NT2/D1 (cell line): Measurements from ENCODE around the gene FAM229B.

ENCODE experiments used
- DNase-seq: peaks from one replicate; pipeline ENCODE4 v3.0.0-alpha.2; 2011; ENCODE audit warnings: low read depth, low spot score
- H3K27me3 ChIP-seq: 2 replicates; pipeline ENCODE4 v1.6.0; 2011; ENCODE audit warnings: mild to moderate bottlenecking; ENCODE audit not compliant: insufficient read length, insufficient read depth
- H3K36me3 ChIP-seq: 2 replicates; pipeline ENCODE4 v1.6.1; 2011; ENCODE audit warnings: mild to moderate bottlenecking, low read length, mixed read lengths; ENCODE audit not compliant: insufficient read depth, insufficient read length
- H3K4me1 ChIP-seq: 2 replicates; pipeline ENCODE4 v1.5.1; 2011; ENCODE audit not compliant: insufficient read depth, insufficient read length
- H3K4me3 ChIP-seq: 2 replicates; pipeline ENCODE4 v1.5.1; 2011; ENCODE audit warnings: low read depth; ENCODE audit not compliant: insufficient read length
- H3K9ac ChIP-seq: 2 replicates; pipeline ENCODE4 v1.6.0; 2011; ENCODE audit warnings: low read depth; ENCODE audit not compliant: insufficient read length
- H3K9me3 ChIP-seq: 2 replicates; pipeline ENCODE4 v1.5.1; 2011; ENCODE audit warnings: mild to moderate bottlenecking, low read length; ENCODE audit not compliant: insufficient read depth
- SUZ12 ChIP-seq: IDR thresholded peaks from 2 replicates; pipeline ENCODE4 v1.6.1; 2011; ENCODE audit not compliant: insufficient read length, insufficient read depth; ENCODE audit errors: extremely low read depth
- YY1 ChIP-seq: IDR thresholded peaks from 2 replicates; pipeline ENCODE4 v1.6.1; 2011; ENCODE audit not compliant: insufficient read length, insufficient read depth
- ZNF274 ChIP-seq: IDR thresholded peaks from 2 replicates; pipeline ENCODE4 v1.6.1; 2011; ENCODE audit warnings: mild to moderate bottlenecking, low read depth, low read length

FAM229B gene

DNA sequence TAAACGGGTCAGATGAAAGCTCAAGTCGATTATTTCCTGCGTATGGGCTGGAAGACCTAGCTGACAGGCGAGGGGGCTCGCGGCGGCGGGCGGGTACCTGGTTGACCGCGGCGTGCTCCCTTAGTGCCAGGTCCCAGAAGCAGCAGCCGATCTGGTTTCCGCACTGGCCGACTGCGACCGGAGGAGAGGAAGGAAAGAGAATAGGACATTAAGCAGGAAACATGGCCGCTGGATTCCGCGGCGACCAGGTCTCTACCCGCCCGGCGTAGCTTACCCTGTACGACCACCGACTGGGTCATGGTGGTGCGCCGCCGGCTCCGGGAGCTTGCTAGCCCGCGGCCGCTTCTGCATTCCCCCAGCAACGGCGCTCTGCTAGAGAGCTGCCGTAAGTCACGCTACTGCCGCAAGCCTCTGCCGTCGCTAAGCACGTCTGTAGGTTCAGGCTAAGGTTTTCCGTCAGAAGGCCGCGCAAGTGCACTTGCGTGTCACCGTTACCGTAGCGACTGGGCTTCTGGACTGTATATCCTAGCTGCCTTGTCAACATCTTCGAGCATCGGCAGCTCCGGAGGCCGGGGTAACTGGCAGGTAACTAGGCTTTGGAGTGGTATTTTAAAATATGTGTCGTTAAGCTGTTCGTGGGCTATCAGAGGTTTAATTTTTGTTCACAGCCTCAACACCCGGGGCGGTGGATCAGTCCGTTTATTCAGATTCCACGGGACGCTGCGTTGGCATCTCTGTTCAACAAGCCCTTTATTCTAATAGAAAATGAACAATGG is at the start of gene FAM229B, which contains the start of gene TUBE1:
Gene FAM229B, plus strand, starts transcription at position 456 of the 776 bp plus-strand sequence. CDS start 11,693 bp downstream, outside the sequence.
Gene TUBE1, minus strand, starts transcription at position 347 of the 776 bp plus-strand sequence. Its CDS starts 48 bp downstream, at position 299.
- peak; percentile 90 for DNase-seq
- no peak for TF ChIP-seq SUZ12
- TF ChIP-seq ZNF274: no peak
- no peak for TF ChIP-seq YY1
- Histone ChIP-seq H3K4me3 (peak within 1 kb of the TSS; percentile 82), H3K4me1 (no peaks in the 10 kb centered on the region), H3K9me3 (no peaks in the 10 kb centered on the region), H3K27me3 (no peaks in the 10 kb centered on the region), H3K36me3 (peaks cover 12% of the 10 kb centered on the region), H3K9ac (peak within 1 kb of the TSS; percentile 82)

DNA sequence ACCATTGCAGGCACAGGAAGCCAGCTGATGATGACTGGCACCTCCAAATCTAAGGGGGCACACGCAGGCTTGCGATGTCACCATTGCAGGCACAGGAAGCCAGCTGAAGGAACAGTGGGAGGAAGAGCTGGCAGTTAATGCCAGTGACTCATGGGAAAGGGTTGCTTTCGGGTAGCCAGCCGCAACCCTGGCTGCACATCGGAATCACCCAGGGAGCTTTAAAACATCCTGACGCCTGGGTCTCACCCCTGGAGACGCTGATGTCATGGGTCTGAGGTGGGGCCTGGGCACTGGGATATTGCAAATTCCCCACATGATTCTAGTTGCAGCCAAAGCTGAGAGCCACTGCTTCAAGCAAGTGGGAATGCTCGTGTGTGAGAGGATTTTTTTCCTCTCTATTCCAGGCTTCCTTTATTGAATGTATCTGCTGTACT is 49.6 kb upstream of the FAM229B start:
- no peak overlapping the region for H3K4me3 ChIP-seq
- H3K9me3 ChIP-seq: no peaks in the 10 kb centered on the region
- TF ChIP-seq YY1 (no peak), SUZ12 (no peak), ZNF274 (no peak)
- H3K9ac ChIP-seq: no peak overlapping the region
- no peak for DNase-seq
- no peaks in the 10 kb centered on the region for H3K36me3 ChIP-seq
- no peaks in the 10 kb centered on the region for H3K27me3 ChIP-seq
- H3K4me1 ChIP-seq: no peaks in the 10 kb centered on the region

DNA sequence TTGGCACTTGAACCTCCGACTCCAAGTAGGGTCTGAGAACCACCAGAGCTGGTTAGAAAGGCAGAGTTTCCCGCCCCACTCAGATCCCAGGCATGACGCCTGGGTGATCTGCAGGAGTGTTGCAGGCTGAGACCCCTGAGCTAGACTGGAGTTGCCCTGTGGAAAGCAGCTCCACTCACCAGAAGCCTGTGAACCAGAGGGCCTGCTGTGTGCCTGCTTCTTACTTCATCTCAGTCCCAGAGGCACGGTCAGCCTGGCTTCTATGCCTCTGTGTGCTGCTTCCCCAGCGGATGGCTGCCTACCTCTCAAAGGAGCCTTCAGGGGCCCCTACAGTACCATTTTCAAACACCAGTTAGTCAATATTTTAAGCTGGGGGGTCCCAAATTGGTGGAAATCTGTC is 49.1 kb upstream of the FAM229B start:
- no peak for DNase-seq
- H3K36me3 ChIP-seq: no peaks in the 10 kb centered on the region
- H3K27me3 ChIP-seq: no peaks in the 10 kb centered on the region
- no peaks in the 10 kb centered on the region for H3K9me3 ChIP-seq
- TF ChIP-seq YY1: no peak
- no peak for TF ChIP-seq ZNF274
- TF ChIP-seq SUZ12: no peak
- H3K4me1 ChIP-seq: no peaks in the 10 kb centered on the region
- H3K4me3 ChIP-seq: no peak overlapping the region
- H3K9ac ChIP-seq: no peak overlapping the region

DNA sequence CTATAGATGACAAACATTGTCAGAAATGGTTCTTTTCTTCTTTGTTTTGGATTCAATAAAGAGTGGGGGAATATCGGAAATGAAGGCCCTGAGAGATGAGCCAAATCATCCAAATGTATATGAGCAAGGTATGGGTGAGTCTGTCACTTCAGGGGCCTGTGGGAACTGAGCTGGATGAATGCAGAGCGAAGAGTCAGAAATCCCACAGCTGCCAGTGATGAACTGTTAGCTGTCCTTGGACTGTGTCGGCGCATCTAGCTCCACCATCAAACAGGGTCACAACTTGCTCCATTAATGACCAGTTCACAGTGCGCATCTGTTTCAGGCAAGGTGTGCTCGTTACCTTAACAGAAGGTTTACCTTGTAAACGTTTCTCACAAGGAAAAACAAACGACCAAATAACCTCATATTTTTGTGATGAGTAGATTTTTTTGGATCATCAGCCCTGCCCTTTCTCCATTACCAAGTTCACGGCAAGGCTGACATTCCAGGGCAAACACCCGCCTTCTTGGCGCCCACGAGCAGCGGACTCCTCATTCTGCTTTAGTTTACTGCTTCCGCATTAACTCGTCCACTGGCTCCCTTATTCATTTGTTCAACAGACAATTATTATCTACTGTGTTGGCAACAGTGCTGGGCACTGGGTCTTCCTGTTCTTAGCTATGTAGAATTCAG is 48.5 kb upstream of the FAM229B start:
- Histone ChIP-seq H3K9me3 (no peaks in the 10 kb centered on the region), H3K27me3 (no peaks in the 10 kb centered on the region), H3K4me3 (no peak overlapping the region), H3K4me1 (no peaks in the 10 kb centered on the region), H3K36me3 (no peaks in the 10 kb centered on the region), H3K9ac (no peak overlapping the region)
- DNase-seq: no peak
- TF ChIP-seq SUZ12 (no peak), YY1 (no peak), ZNF274 (no peak)

- Histone ChIP-seq H3K9ac (no peak overlapping the region), H3K36me3 (no peaks in the 10 kb centered on the region), H3K4me3 (no peak overlapping the region), H3K4me1 (no peaks in the 10 kb centered on the region), H3K9me3 (no peaks in the 10 kb centered on the region), H3K27me3 (no peaks in the 10 kb centered on the region)
- no peak for DNase-seq
- TF ChIP-seq ZNF274 (no peak), YY1 (no peak), SUZ12 (no peak)
These were observed 48.0 kb upstream of the FAM229B start for GRCh38 chr6:112039431-112039770.

DNA sequence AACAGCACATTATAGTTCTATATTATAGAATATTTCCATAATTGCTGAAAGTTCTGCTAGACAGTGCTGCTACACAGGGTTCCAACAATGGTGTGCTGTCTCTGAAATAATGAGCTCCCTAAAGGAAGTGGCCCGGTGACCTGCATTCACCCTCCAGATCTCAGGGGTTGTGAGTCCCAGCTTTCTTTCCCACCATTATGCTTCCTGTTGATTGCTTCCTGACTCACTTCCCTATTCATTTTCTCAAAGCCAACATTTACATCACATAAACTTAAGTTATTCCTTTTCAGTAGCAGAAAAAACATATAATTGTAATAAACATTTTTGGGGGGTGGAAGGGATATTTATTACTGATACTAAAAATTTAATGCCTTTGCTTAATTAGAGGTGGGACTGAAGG is 46.4 kb upstream of the FAM229B start:
- no peaks in the 10 kb centered on the region for H3K4me1 ChIP-seq

DNA sequence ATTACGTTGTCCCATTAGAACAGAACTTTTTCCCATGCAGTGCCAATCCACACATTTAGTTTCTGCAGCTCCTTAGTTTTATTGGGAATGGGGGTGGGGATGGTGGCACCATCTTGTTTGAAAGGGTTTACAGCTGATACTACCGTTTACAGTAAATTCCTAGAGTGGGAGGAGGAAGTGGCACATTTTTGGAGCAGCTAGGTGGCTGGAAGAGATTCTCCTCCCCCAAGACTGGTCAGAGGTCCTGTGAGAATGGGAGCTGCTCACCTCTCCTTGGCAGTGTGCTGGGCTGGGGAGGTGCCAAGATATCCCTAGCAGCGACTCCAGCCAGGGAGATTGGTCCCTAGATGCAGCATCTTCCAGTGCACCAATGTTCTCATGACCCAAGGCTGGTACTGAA is 45.9 kb upstream of the FAM229B start:
- H3K4me1 ChIP-seq: no peaks in the 10 kb centered on the region
- no peaks in the 10 kb centered on the region for H3K36me3 ChIP-seq
- H3K9ac ChIP-seq: no peak overlapping the region
- no peaks in the 10 kb centered on the region for H3K9me3 ChIP-seq
- no peaks in the 10 kb centered on the region for H3K27me3 ChIP-seq
- H3K4me3 ChIP-seq: no peak overlapping the region
- TF ChIP-seq ZNF274 (no peak), SUZ12 (no peak)
- no peak for DNase-seq

More for the DNA sequence above, 46.4 kb upstream of the FAM229B start:
- no peak overlapping the region for H3K9ac ChIP-seq
- no peaks in the 10 kb centered on the region for H3K36me3 ChIP-seq
- H3K4me3 ChIP-seq: no peak overlapping the region
- TF ChIP-seq SUZ12 (no peak), ZNF274 (no peak), YY1 (no peak)
- no peaks in the 10 kb centered on the region for H3K27me3 ChIP-seq
- DNase-seq: no peak
- no peaks in the 10 kb centered on the region for H3K9me3 ChIP-seq
